ENCODE results near the gene ZCCHC9.

DNA sequence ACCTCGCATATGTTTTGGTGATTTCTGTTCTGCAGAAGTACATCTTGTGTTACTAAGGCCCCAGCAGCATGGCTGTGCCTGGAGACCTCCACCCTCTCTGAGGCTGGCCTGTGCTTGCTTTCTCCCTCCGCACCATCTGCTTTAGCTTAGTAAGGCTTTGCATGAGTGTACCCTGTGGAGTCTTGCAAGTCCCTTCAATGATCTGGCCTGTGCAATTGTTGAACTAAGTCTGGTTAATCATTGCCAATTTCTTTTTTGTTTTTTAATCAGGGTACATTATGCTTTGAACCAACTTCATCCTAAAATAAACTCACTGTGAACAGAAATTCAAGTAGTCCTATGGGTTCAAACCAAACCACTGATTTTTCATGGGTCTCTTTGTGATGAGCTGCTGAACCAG lies 60.2 kb downstream of the ZCCHC9 start:
- TF ChIP-seq, protein P1, sequence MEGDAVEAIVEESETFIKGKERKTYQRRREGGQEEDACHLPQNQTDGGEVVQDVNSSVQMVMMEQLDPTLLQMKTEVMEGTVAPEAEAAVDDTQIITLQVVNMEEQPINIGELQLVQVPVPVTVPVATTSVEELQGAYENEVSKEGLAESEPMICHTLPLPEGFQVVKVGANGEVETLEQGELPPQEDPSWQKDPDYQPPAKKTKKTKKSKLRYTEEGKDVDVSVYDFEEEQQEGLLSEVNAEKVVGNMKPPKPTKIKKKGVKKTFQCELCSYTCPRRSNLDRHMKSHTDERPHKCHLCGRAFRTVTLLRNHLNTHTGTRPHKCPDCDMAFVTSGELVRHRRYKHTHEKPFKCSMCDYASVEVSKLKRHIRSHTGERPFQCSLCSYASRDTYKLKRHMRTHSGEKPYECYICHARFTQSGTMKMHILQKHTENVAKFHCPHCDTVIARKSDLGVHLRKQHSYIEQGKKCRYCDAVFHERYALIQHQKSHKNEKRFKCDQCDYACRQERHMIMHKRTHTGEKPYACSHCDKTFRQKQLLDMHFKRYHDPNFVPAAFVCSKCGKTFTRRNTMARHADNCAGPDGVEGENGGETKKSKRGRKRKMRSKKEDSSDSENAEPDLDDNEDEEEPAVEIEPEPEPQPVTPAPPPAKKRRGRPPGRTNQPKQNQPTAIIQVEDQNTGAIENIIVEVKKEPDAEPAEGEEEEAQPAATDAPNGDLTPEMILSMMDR (IDR thresholded peaks at IDR 0.05) = no peak
- TF ChIP-seq EP300 (IDR thresholded peaks at IDR 0.05) (no peak), POLR2A (IDR thresholded peaks at IDR 0.05) (no peak)

Data from ovary (tissue), 3 donors.